ENCODE results near the gene MATN1.

Gene MATN1

GRCh38 chr1:30680429-30680828, 43.0 kb downstream of the MATN1 start:
- Mint-ChIP-seq H3K27me3 (peaks cover 20% of the 10 kb centered on the region), H3K27ac (no peak overlapping the region), H3K36me3 (peaks cover 4% of the 10 kb centered on the region), H3K4me3 (no peak overlapping the region), H3K4me1 (no peaks in the 10 kb centered on the region), H3K9me3 (peaks cover 1% of the 10 kb centered on the region)
- no peak for DNase-seq (ENCODE audit: low spot score in 2 of 2)
- ATAC-seq (ENCODE audit: low read depth): no peak

GRCh38 chr1:30679976-30680305, 43.4 kb downstream of the MATN1 start:
- Mint-ChIP-seq H3K27me3 (peaks cover 20% of the 10 kb centered on the region), H3K4me3 (no peak overlapping the region), H3K9me3 (peaks cover 1% of the 10 kb centered on the region), H3K4me1 (no peaks in the 10 kb centered on the region), H3K36me3 (peaks cover 4% of the 10 kb centered on the region), H3K27ac (no peak overlapping the region)
- DNase-seq (ENCODE audit: low spot score in 2 of 2) (no peak), ATAC-seq (ENCODE audit: low read depth) (no peak)

GRCh38 chr1:30679201-30679975, 44.0 kb downstream of the MATN1 start:
- DNase-seq (ENCODE audit: low spot score in 2 of 2) (no peak), ATAC-seq (ENCODE audit: low read depth) (no peak)
- H3K27me3 Mint-ChIP-seq: peaks cover 18% of the 10 kb centered on the region
- H3K9me3 Mint-ChIP-seq: peaks cover 1% of the 10 kb centered on the region
- H3K27ac Mint-ChIP-seq: no peak overlapping the region
- H3K36me3 Mint-ChIP-seq: peaks cover 4% of the 10 kb centered on the region
- no peak overlapping the region for H3K4me3 Mint-ChIP-seq
- no peaks in the 10 kb centered on the region for H3K4me1 Mint-ChIP-seq

- no peak overlapping the region for H3K27ac Mint-ChIP-seq
- ATAC-seq (ENCODE audit: low read depth): no peak
- peaks cover 12% of the 10 kb centered on the region for H3K27me3 Mint-ChIP-seq
- H3K4me3 Mint-ChIP-seq: no peak overlapping the region
- H3K9me3 Mint-ChIP-seq: peaks cover 7% of the 10 kb centered on the region
- peaks cover 7% of the 10 kb centered on the region for H3K36me3 Mint-ChIP-seq
- no peak for DNase-seq (ENCODE audit: low spot score in 2 of 2)
- no peaks in the 10 kb centered on the region for H3K4me1 Mint-ChIP-seq
Observed at GRCh38 chr1:30678209-30678608, 45.2 kb downstream of the MATN1 start.

GRCh38 chr1:30677471-30677870, 45.9 kb downstream of the MATN1 start:
- peaks cover 13% of the 10 kb centered on the region for H3K27me3 Mint-ChIP-seq

GRCh38 chr1:30675761-30676160, 47.6 kb downstream of the MATN1 start:
- ATAC-seq (ENCODE audit: low read depth) (no peak), DNase-seq (ENCODE audit: low spot score in 2 of 2) (no peak)
- no peak overlapping the region for H3K27ac Mint-ChIP-seq
- H3K9me3 Mint-ChIP-seq: peaks cover 8% of the 10 kb centered on the region
- H3K4me1 Mint-ChIP-seq: no peaks in the 10 kb centered on the region
- peaks cover 7% of the 10 kb centered on the region for H3K36me3 Mint-ChIP-seq
- H3K27me3 Mint-ChIP-seq: peaks cover 17% of the 10 kb centered on the region
- H3K4me3 Mint-ChIP-seq: no peak overlapping the region

More at GRCh38 chr1:30677471-30677870, 45.9 kb downstream of the MATN1 start:
- ATAC-seq (ENCODE audit: low read depth): no peak
- H3K9me3 Mint-ChIP-seq: peaks cover 8% of the 10 kb centered on the region
- no peaks in the 10 kb centered on the region for H3K4me1 Mint-ChIP-seq
- no peak overlapping the region for H3K27ac Mint-ChIP-seq
- H3K4me3 Mint-ChIP-seq: no peak overlapping the region
- no peak for DNase-seq (ENCODE audit: low spot score in 2 of 2)
- peaks cover 7% of the 10 kb centered on the region for H3K36me3 Mint-ChIP-seq

- Mint-ChIP-seq H3K27me3 (peaks cover 17% of the 10 kb centered on the region), H3K36me3 (peaks cover 7% of the 10 kb centered on the region), H3K4me1 (no peaks in the 10 kb centered on the region), H3K9me3 (peaks cover 8% of the 10 kb centered on the region), H3K27ac (no peak overlapping the region), H3K4me3 (no peak overlapping the region)
- no peak for DNase-seq (ENCODE audit: low spot score in 2 of 2)
- ATAC-seq (ENCODE audit: low read depth): no peak
Observed at GRCh38 chr1:30675289-30675688, 48.1 kb downstream of the MATN1 start.

GRCh38 chr1:30673395-30673794, 50.0 kb downstream of the MATN1 start:
- Mint-ChIP-seq H3K27me3 (peaks cover 17% of the 10 kb centered on the region), H3K9me3 (peaks cover 8% of the 10 kb centered on the region)

DNA sequence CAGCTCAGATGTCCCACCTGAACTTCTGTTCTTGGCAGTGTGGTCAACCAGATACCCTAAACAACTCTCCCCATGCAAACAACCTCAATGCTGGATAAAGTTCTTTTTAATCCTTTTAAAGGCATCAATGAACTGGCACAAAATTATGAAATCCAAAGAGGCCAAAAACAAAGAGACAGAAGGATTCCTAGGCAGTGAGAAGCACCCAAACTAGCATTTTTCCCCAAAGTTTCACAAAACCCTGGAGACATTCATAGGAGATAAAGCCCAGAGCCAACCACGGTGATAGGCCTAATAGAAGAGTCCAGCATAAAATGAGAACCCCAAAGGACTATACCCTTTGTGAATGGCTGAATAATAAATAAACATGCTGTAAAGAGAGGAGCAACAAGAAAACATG, 50.7 kb downstream of the MATN1 start:
- Mint-ChIP-seq H3K27me3 (peaks cover 17% of the 10 kb centered on the region), H3K9me3 (peaks cover 8% of the 10 kb centered on the region), H3K4me1 (no peaks in the 10 kb centered on the region), H3K4me3 (no peak overlapping the region), H3K36me3 (peaks cover 3% of the 10 kb centered on the region), H3K27ac (no peak overlapping the region)
- DNase-seq (ENCODE audit: low spot score in 2 of 2): no peak
- no peak for ATAC-seq (ENCODE audit: low read depth)

More at GRCh38 chr1:30673395-30673794, 50.0 kb downstream of the MATN1 start:
- H3K4me3 Mint-ChIP-seq: no peak overlapping the region
- ATAC-seq (ENCODE audit: low read depth) (no peak), DNase-seq (ENCODE audit: low spot score in 2 of 2) (no peak)
- no peaks in the 10 kb centered on the region for H3K4me1 Mint-ChIP-seq
- H3K27ac Mint-ChIP-seq: no peak overlapping the region
- peaks cover 3% of the 10 kb centered on the region for H3K36me3 Mint-ChIP-seq

DNA sequence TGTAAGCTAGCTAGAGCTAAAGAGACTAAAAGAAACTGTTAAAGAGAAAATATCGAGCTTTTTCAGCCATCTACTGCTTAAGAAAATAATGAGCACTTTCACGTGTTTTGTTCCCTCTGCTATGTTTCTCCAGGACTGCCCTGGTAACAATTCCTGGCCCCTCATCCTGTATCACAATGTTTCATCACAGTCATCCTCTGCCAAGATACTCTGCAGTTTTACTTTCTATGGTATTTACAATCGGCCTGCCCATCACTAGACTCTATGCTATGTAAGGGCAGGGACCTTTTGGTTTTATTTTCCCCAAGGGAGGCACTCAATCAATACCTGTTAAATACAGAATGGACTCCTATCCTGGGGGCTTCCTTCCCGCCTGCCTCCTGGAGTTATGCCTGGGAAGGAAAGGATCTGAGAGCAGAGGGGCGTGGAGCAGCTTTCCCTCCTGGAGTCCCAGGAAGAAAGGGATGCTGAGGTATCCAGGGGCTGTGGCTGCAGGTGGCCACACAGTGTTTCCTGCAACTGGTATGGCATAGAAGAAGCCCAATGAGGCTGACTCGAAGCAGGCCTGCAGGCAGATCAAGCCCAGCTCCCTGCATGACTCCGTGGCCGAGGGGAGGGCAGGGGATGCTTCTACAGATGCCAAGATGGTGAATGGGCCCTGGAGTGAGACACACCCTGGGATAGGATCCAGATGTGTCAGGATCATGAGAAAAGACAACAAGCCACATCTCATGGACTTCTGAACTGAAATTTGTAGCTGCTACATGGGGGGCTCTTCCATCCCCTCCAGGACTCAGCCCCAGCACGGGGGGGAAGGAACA, 52.9 kb downstream of the MATN1 start:
- peaks cover 13% of the 10 kb centered on the region for H3K27me3 Mint-ChIP-seq
- peaks cover 7% of the 10 kb centered on the region for H3K9me3 Mint-ChIP-seq
- H3K4me1 Mint-ChIP-seq: no peaks in the 10 kb centered on the region
- H3K4me3 Mint-ChIP-seq: no peak overlapping the region
- peaks cover 3% of the 10 kb centered on the region for H3K36me3 Mint-ChIP-seq
- DNase-seq (ENCODE audit: low spot score in 2 of 2) (no peak), ATAC-seq (ENCODE audit: low read depth) (no peak)
- no peak overlapping the region for H3K27ac Mint-ChIP-seq

DNA sequence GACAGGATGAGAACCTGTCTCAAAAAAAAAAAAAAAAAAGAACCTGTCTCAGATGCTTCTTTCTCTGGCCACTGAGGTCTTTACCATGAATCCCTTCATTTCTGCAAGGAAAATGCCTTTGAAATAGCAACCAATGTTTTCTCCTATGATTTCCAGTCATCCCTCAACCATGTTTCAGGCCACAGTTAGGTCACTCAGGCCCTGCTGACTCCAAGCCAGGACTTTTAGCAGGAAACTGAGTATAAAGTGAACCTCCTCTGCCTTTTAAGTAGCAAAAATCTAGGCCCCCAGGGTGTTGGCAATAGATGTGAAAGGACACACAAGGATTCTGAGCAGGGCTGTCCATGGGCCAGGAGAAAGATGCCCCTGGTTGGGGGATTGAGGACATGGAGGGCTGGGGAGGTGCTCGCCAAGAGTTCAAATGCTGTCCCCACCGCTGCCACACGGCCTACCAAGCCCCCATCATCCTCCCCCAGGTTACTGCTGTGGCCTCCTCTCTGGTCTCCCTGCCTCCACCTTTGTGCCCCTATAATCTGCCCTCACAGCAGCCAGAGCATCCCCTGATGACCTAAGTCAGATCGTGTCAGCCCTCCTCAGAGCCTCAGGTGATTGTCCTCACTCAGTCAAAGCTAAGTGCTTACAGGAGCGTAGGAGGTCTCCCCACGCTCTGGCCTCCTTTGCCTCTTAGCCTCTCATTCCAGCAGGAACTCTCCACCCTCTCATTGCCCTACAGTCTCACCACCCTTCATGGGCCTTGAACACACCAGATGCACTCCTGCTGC, 54.6 kb downstream of the MATN1 start:
- no peak for DNase-seq (ENCODE audit: low spot score in 2 of 2)
- no peak for ATAC-seq (ENCODE audit: low read depth)
- peaks cover 2% of the 10 kb centered on the region for H3K36me3 Mint-ChIP-seq
- no peak overlapping the region for H3K4me3 Mint-ChIP-seq
- no peaks in the 10 kb centered on the region for H3K4me1 Mint-ChIP-seq
- no peak overlapping the region for H3K27ac Mint-ChIP-seq
- peaks cover 11% of the 10 kb centered on the region for H3K27me3 Mint-ChIP-seq
- H3K9me3 Mint-ChIP-seq: peaks cover 4% of the 10 kb centered on the region

DNA sequence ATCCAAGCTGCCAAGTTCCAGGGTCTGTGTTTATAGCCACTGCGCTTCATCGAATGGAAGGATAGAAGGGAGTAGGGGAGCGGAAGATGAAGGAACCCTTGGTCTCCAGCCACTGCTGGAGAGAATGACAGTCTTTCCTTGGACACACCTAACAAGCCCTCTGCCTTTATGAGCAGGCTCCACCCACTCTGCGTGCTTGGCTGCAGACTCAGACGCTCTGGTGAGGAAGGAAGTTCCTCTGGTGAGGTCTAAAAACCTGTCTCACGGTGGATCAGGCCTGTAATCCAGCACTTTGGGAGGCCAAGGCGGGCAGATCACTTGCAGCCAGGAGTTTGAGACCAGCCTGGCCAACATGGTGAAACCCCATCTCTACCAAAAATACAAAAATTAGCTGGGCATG, 55.4 kb downstream of the MATN1 start:
- no peaks in the 10 kb centered on the region for H3K36me3 Mint-ChIP-seq
- H3K27ac Mint-ChIP-seq: no peak overlapping the region
- peaks cover 1% of the 10 kb centered on the region for H3K9me3 Mint-ChIP-seq
- H3K4me1 Mint-ChIP-seq: no peaks in the 10 kb centered on the region
- no peak for ATAC-seq (ENCODE audit: low read depth)
- H3K4me3 Mint-ChIP-seq: no peak overlapping the region
- DNase-seq (ENCODE audit: low spot score in 2 of 2): no peak
- H3K27me3 Mint-ChIP-seq: peaks cover 10% of the 10 kb centered on the region

GRCh38 chr1:30666756-30667273, 56.6 kb downstream of the MATN1 start:
- DNase-seq (ENCODE audit: low spot score in 2 of 2): no peak
- H3K27me3 Mint-ChIP-seq: peaks cover 5% of the 10 kb centered on the region
- no peak for ATAC-seq (ENCODE audit: low read depth)
- H3K27ac Mint-ChIP-seq: no peak overlapping the region
- no peak overlapping the region for H3K4me3 Mint-ChIP-seq
- H3K9me3 Mint-ChIP-seq: no peaks in the 10 kb centered on the region
- H3K36me3 Mint-ChIP-seq: no peaks in the 10 kb centered on the region
- H3K4me1 Mint-ChIP-seq: no peaks in the 10 kb centered on the region
